ENCODE data around the gene CAMK2B.
"Not testable (repeated sequence)": the region's sequence is repeated elsewhere in the genome, so short reads cannot be mapped to it uniquely, and the experiment has no call there.

The CAMK2B gene

DNA sequence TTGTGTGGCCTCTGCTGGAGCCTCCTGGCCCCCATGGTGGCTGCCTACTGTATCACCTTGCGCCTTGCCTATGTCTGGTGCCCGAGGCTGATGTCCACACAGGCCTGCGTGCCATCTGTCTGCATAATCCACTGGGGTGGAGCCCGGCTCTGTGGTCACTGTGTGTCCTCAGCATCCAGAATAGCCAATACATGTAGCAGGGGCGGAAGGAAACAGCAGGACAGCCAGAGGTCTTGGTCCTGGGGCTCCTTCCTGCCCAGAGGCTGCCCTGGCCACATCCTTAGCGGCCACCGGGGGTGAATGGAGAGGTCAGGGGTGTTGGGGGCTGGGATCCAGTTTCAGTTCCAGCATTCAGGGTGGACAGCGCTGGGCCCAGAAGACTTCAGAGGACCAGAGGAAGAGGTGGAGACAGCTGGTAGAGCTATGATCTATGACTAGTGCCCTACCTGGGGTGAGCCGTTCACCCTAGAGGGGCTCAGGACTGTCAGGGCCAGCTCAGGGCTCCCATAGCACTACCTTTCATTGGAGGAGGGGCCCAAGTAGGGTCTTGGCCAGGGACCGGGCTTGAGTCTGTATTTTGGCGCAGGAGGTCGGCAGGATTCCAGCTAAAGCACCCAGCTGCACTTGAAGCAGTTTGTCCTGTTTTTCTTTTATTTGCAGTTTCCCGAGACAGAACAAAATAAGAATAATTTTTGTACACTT lies 108.7 kb downstream of the CAMK2B start:
- no peak for DNase-seq (ENCODE audit: low read depth in 3 of 3)

DNA sequence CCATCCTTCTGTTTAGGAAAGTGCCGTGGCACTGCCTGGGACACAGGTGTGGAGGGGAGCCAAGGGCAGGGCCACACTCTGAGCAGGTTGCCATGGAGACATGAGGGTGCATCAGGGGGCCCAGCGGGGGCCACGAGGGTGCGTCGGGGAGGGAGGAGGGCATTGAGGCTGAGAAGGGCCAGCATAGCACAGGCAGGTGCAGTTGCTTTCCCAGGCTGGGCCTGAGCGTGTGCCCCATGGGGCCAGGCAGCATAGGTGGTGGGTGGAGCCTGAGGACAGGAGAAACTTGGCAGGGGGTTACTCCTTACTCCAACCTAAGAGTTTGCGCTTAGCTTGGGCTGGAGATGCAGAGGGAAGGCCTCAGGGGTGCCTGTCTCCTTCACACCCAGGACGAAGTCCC lies 109.4 kb downstream of the CAMK2B start:
- DNase-seq (ENCODE audit: low read depth in 3 of 3), result no peak

DNA sequence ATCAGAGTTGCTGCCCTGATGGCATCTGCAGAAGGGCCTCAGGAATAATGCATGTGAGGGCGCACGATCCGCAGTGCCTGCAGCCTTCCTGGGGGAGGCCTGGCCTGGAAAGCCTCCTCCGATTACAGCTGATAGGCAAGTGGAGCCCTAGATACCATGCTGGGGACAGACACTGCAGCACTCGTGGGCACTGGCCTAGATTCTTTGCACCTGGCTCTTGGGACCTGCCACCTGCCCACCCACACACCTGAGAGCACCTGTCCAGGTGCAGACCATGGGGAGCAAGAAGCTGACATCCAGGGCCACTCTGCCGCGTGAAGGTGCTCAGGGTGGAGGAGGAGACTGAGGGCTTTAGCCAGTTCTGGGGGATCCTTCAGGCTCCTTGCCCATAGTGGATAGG lies 109.9 kb downstream of the CAMK2B start:
- no peak for DNase-seq (ENCODE audit: low read depth in 3 of 3)

DNA sequence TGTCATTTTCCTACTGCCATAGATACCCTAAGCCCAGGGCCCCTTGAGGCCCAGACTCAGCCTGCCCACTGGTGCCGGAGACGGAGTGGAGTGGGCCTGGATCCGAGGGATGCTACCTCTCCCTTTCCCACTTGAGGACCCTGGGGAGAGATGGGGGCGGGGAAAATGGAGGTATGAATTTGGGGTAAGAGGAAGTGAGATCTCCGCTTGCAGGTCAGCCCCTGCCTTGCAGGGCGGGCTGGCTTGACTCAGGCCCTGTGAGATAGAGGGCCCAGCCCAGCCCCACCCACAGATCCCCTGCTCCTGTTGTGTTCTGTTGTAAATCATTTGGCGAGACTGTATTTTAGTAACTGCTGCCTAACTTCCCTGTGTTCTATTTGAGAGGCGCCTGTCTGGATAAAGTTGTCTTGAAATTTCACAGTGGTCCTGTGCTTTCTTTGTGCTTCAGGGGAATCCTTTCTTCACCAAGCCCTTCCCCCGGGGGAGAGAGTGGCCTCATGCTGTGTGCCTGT lies 111.5 kb downstream of the CAMK2B start:
- no peak for DNase-seq (ENCODE audit: low read depth in 3 of 3)

DNA sequence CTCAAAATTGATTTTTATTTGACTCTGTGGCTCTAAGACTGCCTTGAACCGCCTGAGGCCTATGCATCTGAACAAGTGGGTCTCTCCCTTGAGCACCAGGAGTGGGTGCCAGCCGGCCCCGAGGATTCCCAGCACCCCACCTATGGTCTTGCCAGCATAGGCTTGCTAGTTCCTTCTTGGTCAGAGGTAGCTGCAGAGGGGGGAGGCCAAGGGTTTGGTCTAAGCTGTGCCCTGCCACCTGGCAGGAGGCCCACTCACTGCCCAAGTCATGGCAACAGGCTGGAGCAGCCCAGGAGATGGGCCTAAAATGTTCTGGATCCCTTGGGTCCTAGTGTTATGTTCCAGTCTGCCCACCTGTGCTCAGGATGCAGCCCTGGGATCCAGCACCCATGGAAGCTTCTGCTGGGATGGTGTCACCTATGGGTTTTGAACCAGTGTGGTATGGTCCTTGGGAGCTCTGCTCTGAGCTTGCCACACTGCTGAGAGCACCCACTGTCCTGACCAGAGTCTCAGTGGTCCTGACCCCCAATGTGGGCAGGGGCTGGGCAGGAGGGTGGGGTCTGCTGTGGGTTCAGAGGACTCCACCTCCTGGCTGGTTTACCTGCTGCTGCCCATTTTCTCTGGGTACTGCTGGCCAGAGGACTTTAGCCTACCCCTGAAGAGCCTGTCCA lies 112.1 kb downstream of the CAMK2B start:
- no peak for DNase-seq (ENCODE audit: low read depth in 3 of 3)

DNA sequence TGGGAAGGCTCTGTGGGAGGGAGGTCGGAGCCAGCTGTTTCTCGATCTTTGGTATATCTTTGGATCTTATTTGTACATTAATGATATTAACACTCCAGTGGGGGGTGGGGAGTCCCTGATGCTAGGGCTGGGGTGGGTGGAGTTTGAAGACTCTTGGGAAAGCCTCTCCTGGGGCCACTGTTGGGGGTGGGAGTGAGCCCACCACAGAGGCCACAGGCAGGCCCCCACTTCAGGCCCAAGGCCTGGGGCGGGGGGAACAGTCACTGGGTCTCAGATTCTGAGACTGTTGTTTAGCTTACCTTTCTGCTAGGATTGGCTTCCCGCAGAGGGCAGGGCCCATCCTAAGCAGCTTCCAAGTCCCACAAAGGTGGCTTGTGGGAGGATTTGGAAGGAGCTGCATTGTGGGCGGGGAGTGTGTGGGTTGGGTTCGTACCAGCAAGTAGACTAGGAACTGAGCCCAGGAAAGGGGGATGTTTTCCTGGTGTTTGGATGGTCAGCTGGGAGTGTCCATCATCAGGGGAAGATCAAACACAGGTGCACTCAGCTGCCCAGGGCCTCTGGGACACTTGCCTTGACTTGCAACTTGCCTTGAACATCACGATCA lies 112.7 kb downstream of the CAMK2B start:
- DNase-seq (ENCODE audit: low read depth in 3 of 3), result no peak

DNA sequence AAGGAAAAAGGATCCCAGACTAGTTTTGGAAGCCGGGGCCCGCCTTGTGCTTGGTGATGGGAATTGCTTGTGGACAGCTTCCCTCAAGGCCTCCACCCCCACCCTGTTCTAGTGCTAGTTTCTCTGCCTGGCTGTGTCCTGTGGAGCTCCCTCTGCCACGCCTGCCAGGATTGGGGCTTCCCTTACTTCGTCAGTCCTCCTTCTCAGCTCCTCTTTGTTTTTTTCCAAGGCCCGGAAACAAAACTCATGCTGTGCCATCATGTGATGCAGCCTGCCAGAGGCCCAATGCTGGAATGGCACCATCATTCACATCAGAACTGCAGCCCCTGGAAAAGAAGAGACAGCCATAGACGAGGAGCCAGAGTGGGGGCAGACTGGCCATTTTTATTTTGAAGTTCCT lies 113.4 kb downstream of the CAMK2B start:
- no peak for DNase-seq (ENCODE audit: low read depth in 3 of 3)

DNA sequence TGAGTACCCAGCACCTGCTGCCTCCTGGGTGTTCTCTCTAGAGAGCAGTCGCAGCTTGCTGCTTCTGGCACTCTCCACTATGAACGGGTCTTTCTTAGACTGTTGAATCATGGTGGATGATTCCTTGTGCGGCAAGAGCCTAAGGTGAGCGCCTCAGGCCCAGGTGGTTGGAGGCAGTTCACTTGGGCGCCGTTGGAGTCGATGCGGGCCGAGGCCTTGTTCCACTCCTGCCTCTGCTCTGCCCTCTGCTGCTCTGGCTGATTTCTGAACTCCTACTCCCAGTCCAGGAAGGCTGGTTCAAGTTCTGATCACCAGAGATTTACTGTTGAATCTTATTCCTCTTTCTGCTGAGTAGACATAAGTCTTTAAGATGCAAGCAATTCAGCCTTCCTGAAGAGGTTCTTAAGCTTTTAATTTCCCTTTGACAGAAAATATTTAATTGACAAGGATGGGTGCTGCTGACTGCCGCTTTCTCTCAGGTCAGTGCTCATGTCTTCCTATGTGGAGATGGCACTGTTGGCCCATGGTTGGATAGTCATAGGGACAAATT lies 114.2 kb downstream of the CAMK2B start:
- no peak for DNase-seq (ENCODE audit: low read depth in 3 of 3)

DNA sequence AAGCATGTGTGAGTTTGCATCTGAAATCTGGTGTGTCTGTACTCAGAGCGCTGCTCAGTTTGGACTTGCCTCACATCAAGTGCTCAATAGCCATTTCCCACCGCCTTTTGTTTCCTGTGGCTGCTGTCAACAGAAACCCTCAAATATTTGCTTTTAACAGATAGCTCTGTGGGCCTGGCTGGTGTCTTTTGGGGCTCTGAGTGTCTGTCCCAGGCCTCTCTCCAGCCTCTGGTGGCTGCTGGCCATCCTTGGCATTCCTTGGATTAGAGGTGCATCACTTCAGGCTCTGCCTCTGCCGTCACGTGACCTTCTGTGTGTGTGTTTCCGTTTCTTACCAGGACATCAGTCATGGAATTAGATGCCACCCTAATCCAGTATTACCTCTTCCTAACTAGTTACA lies 115.3 kb downstream of the CAMK2B start:
- DNase-seq (ENCODE audit: low read depth in 3 of 3), result no peak

DNA sequence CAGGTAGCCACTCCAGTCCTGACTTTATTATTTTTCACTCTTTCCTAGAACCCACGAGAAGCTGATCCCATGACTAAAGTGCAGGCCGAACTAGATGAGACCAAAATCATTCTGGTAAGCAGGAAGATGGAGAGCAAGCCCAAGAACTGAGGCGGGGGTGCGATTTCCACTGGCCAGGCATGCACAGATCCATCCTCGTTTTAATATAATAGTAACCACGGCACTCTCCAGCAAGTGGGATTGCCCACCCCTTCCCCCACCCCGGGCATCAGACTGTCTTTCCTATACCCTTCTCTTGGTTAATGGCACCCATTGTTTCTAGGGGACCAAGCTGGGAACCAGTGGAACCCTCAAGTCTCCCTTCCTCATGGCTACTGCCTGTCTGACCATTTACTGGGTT lies 117.3 kb downstream of the CAMK2B start:
- no peak for DNase-seq (ENCODE audit: low read depth in 3 of 3)

DNA sequence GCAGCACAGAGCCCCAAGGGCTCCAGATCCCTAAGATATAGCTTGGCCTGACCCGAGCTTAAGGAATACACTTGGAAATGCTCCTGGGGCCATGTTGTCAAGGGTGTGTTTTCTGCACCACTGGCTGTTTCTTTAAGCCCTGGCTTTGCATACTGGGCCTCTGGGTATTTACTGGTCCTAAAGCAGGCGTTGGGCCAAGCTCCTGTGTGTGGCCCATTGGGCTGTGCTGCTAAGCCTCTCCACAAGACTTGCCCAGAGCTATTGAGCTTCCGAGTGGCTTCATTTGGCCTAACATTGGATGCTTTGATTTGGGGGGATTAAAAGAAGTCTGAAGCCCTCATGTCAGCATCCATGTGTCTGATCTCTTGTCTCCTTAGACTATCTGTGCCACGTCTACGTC lies 119.4 kb downstream of the CAMK2B start:
- no peak for DNase-seq (ENCODE audit: low read depth in 3 of 3)

DNA sequence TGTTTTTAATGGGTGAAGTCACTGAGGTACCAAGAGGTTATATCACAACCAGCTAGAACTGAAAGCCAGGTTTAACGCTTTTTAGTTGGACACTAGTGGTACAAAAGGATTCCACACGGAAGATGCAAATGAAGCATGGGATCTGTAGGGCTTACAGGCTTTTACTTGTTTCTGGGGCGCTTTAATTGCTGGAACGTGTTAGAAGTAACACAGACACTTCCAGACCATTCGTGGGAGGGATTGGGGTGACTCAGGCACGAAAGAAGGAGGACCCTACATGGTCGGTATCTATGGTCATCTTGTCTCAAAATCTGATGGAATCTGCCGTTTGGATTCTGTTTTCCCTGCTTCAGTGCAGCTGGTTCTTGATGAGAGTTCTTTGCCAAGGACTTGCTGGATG lies 123.6 kb downstream of the CAMK2B start:
- DNase-seq (ENCODE audit: low read depth in 3 of 3), result no peak

DNA sequence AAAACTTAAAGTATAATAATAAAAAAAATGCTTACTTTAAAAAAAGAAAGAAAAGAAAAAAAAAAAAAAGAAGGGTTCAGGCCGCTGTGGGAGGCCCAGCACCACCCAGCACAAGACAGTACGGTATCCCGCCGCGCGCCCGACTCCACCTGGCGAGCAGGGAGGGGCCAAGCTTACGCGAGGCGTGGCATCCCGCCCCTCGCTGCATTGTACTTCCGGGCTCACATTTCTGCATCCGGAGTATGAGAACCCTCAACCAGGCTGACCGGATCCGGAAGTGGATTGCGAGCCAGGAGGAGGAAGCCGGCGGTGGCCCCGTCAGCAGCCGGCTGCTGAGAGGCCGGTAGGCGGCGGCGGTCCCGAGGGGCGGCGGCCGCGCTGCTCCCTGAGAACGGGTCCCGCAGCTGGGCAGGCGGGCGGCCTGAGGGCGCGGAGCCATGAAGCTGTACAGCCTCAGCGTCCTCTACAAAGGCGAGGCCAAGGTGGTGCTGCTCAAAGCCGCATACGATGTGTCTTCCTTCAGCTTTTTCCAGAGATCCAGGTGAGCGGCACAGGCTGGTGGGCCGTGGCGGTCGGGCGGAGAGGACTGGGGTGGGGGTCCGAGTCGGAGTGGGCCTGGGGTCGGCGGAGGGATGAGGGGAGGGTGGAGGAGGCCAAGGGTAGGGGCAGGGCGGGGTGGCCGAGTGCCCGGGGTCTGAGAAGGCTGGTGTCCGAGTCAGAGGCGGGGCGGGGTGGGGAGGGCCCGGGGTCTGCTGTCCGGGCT lies 124.5 kb downstream of the CAMK2B start, which contains the start of gene YKT6:
TSS of gene YKT6 (plus strand) at position 280 of the 763 bp plus-strand sequence. CDS start at position 438, 158 bp downstream.
- peak; percentile 91 to 95 (median 93) for DNase-seq (ENCODE audit: low read depth in 3 of 3)

DNA sequence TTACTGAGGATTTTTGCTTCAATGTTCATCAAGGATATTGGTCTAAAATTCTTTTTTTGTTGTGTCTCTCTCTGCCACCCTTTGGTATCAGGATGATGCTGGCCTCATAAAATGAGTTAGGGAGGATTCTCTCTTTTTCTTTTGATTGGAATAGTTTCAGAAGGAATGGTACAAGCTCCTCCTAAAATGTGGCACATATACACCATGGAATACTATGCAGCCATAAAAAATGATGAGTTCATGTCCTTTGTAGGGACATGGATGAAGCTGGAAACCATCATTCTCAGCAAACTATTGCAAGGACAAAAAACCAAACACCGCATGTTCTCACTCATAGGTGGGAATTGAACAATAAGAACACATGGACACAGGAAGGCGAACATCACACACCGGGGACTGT lies 125.2 kb downstream of the CAMK2B start:
- not testable (repeated sequence) for DNase-seq (ENCODE audit: low read depth in 3 of 3)

DNA sequence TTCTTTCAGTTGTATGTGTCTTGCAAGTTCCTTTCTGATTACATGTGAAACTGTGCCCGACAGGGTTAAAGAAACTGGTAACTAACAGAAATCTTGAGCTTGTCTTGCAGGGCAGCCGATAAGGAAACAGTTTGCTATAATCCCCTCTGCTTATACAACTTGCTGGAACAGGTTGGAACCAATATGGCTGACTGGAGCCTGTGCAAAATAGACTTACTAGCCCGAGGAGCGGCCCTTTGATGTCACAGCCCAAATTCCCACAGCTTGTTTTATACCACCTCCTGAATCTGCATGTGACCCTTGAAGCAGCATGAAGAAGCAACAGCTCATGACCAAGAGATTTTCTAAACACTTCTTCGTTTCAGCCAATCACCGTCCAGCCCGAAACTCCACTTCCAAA lies 127.9 kb downstream of the CAMK2B start:
- no peak for DNase-seq (ENCODE audit: low read depth in 3 of 3)

DNA sequence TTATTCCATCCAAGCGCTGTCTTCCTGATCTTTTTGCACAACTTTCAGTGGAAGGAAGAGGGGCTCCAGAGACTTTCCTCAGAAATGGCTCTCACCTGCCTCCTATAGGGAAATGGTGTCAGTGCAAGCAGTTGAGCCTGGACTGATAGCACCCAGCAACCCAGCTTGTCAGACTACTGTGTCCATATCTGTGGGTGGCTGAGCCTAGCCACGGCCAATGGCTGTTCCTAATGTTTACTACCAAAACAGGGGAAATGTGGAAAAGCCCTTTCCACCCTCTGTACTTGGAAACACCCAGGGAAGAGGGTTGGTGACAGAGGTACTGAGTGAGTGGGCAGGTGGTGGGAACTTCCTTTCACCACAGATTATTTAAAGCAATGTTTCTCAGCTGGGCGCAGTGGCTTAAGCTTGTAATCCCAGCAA lies 128.9 kb downstream of the CAMK2B start:
- no peak for DNase-seq (ENCODE audit: low read depth in 3 of 3)

DNA sequence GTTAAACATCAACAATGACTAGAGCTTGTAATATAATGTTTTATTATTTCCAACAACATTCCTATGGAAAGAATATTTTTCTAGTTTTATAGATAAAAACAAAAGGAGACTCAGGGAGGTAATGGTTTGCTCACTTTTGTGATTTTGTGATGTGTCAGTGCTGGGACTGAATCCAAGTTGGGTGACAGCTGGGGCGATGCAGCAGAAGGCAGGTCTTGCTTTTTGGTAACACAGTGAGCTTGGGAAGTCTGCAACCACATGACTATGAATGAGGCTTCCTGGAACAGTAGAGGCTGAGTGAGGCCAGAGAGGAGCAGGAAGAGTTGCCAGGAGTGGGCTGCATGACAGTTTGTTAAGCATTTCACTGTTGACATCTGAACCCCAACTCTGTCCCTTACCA lies 129.5 kb downstream of the CAMK2B start:
- DNase-seq (ENCODE audit: low read depth in 3 of 3), result no peak

DNA sequence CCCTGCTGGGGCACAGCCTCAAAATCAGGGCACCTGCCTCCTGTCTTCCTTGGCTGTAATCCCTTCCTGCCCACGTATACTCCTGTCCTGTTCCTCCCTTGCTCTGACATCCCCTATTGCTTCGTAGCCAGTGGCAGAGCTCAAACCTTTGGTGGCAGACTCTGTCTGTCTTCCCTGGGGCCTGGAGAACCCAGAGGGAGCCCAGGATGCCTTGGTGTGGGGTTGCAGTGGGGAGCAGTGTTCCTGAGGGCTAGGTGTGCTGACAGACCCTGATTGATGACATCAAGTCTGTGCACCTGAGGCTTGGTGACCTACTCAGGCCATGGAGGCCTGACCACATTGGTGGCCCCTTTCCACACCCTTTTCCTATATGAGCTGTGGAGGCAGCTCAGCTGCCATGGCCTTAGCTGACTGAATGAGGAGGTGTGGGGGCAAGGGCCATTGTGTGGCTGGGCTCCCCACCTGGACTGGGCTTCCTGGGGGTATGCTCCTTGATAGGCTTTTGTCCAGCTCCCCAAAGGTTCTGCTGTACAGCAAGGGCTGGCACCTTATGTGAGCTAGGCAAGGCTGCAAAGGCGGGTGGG lies 130.7 kb downstream of the CAMK2B start:
- DNase-seq (ENCODE audit: low read depth in 3 of 3), result no peak

DNA sequence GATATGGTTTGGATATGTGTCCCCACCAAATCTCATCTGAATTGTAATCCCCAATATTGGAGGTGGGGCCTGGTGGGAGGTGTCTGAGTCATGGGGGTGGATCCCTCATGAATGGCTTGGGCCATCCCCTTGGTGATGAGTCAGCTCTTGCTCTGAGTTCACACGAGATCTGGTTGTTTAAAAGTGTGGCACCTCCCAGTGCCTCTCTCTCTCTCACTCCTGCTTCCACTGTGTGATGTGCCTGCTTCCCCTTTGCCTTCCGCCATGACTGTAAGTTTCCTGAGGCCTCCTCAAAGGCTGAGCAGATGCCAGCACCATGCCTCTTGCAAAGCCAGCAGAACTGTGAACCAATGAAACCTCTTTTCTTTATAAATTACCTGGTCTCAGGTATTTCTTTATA lies 131.3 kb downstream of the CAMK2B start:
- DNase-seq (ENCODE audit: low read depth in 3 of 3), result peak in 2 of 3 donors; percentile 32 to 41

DNA sequence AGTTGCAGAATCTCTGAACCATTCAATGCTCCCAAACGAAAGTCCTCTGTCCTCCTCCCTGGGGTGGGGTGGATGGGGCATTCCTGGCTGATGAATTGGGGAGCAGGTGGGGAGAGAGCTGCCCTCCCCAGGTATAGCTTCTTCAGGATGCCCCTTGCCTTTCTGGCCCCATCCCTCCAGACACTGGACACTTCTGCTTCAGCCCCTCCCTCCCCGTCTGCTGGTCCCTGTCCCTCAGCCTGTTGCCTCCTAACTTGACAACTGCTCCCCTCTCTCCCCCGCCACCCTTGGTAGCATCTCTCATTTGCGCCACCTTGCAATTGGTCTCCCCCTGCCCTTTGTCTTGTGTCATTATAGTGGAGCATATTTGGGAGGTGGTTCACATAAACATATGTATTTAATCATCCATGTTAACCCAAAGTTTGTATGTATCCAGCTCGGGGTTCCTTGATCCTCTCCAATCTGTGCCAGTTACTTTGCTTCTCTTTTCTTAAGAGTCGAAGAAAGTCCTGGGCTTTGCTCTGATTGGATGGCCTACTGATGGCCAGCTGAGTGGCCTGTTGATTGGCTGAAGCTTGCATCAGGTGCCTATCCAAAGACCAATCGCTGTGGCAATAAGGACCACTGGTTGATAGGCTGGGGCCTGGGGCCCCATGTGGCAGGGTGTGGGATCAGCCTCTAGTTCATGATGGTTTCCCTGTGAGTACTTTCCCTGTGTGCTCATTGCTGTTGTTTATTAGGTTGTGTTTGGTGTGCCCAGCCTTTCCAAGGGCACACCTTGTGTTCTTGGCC lies 132.2 kb downstream of the CAMK2B start:
- DNase-seq (ENCODE audit: low read depth in 3 of 3), result no peak

DNA sequence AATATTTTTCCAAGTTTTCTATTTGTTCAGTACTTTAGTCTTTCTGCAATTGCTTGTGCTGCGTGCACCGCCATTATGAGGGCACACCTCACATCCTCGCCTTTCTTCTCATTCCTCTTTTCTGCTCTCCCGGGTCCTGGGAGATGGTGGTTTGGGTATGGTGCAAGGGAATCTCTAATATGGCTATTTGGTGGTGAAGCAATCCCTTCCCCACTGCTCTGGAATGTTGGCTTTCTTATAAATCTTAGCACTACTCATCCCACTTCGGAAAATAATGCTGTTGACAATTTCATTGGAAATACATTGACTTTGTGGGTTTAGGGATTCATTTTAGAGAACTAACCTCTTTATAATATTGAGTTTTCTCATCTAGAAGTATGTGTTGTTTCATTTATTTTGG lies 134.2 kb downstream of the CAMK2B start:
- no peak for DNase-seq (ENCODE audit: low read depth in 3 of 3)
